ENCODE results near the gene ZNF653. TPM values are rescaled to one million over a fixed set of nuclear protein-coding genes. Genes with fewer than 3 reads are reported as not detected.

The ZNF653 gene
- polyA plus RNA-seq, 2 donors, result 6.2 to 9.2 TPM

DNA sequence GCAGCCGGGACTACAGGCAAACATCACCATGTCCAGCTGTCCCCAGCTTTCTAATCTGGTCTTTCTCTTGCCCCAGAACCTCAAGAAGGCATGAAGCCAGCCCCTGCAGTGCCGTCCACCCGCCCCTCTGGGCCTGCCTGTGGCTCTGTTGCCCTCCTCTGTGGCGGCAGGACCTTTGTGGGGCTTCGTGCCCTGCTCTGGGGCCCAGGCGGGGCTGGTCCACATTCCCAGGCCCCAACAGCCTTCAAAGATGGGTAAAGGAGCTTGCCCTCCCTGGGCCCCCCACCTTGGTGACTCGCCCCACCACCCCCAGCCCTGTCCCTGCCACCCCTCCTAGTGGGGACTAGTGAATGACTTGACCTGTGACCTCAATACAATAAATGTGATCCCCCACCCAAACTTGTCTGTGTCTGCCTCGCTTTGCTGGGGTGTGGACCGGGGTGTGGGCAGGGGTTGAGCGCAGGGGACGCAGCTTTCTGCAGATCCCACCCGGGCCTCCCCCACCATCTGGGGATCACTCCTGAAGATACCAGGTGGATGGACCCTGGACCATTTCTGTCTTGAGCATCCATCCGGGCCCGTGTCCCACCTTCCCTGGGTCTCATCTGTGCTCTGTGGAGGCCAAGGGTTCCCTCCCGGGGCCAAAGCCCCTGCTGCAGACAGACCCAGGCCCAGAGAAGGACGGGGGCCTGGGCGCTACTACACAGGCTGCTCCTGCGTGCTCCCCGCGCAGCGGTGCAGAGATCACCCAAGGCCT, 54.9 kb downstream of the ZNF653 start:
- 84 to 87% methylated on average over 21 of the region's 21 CpGs for WGBS, 2 donors

DNA sequence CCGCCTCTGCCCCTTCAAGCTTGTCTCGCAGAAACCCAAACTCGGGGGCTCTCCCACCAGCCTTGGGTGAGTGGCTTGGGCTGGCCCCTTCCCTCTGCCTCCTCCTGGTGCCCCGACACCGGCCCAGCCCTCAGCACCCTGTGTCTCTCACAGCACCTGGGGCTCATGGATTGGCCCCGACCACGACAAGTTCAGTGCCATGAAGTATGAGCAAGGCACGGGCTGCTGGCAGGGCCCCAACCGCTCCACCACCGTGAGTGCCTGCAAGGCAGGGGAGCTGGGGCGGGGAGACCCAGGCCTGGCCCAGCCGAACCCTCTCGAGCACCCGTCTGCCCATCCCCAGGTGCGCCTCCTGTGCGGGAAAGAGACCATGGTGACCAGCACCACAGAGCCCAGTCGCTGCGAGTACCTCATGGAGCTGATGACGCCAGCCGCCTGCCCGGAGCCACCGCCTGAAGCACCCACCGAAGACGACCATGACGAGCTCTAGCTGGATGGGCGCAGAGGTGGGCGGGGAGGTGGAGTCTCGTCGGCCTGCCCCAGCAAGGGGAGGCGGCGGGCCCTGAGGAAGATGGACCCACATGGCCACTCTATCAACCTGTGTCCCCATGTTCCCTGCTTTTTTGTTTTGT, 56.6 kb downstream of the ZNF653 start:
- Histone ChIP-seq H3K9me3 (ENCODE audit: control insufficient read depth in 2 of 2, insufficient read depth in 1 of 2, low read depth in 1 of 2, low read length in 1 of 2) (no peaks in the 10 kb centered on the region), H3K4me3 (ENCODE audit: low read depth in 1 of 2, low read length in 2 of 2) (no peak overlapping the region), H3K36me3 (ENCODE audit: control insufficient read depth in 2 of 2, insufficient read depth in 2 of 2, low read length in 1 of 2) (peaks cover 12 to 46% of the 10 kb centered on the region in 2 donors), H3K27ac (ENCODE audit: low read depth in 2 of 2, low read length in 1 of 2) (no peak overlapping the region), H3K27me3 (ENCODE audit: control insufficient read depth in 1 of 2, insufficient read depth in 2 of 2, low read length in 2 of 2) (no peaks in the 10 kb centered on the region), H3K4me1 (ENCODE audit: control insufficient read depth in 2 of 2, insufficient read depth in 2 of 2, low read length in 1 of 2) (no peaks in the 10 kb centered on the region)
- WGBS, 2 donors, result 93 to 94% methylated on average over 31 of the region's 31 CpGs

More for the DNA sequence above, 54.9 kb downstream of the ZNF653 start:
- Histone ChIP-seq H3K27ac (ENCODE audit: low read depth in 2 of 2, low read length in 1 of 2) (no peak overlapping the region), H3K27me3 (ENCODE audit: control insufficient read depth in 1 of 2, insufficient read depth in 2 of 2, low read length in 2 of 2) (no peaks in the 10 kb centered on the region), H3K4me1 (ENCODE audit: control insufficient read depth in 2 of 2, insufficient read depth in 2 of 2, low read length in 1 of 2) (no peaks in the 10 kb centered on the region), H3K4me3 (ENCODE audit: low read depth in 1 of 2, low read length in 2 of 2) (no peak overlapping the region), H3K9me3 (ENCODE audit: control insufficient read depth in 2 of 2, insufficient read depth in 1 of 2, low read depth in 1 of 2, low read length in 1 of 2) (no peaks in the 10 kb centered on the region), H3K36me3 (ENCODE audit: control insufficient read depth in 2 of 2, insufficient read depth in 2 of 2, low read length in 1 of 2) (peaks cover 12 to 32% of the 10 kb centered on the region in 2 donors)

- Histone ChIP-seq H3K4me1 (ENCODE audit: control insufficient read depth in 2 of 2, insufficient read depth in 2 of 2, low read length in 1 of 2) (no peaks in the 10 kb centered on the region), H3K27me3 (ENCODE audit: control insufficient read depth in 1 of 2, insufficient read depth in 2 of 2, low read length in 2 of 2) (no peaks in the 10 kb centered on the region), H3K27ac (ENCODE audit: low read depth in 2 of 2, low read length in 1 of 2) (no peak overlapping the region), H3K4me3 (ENCODE audit: low read depth in 1 of 2, low read length in 2 of 2) (no peak overlapping the region), H3K36me3 (ENCODE audit: control insufficient read depth in 2 of 2, insufficient read depth in 2 of 2, low read length in 1 of 2) (peaks cover 12 to 47% of the 10 kb centered on the region in 2 donors), H3K9me3 (ENCODE audit: control insufficient read depth in 2 of 2, insufficient read depth in 1 of 2, low read depth in 1 of 2, low read length in 1 of 2) (no peaks in the 10 kb centered on the region)
- 84 to 89% methylated on average over 13 of the region's 13 CpGs for WGBS, 2 donors
Observed at GRCh38 chr19:11448410-11448809, 57.2 kb downstream of the ZNF653 start.

DNA sequence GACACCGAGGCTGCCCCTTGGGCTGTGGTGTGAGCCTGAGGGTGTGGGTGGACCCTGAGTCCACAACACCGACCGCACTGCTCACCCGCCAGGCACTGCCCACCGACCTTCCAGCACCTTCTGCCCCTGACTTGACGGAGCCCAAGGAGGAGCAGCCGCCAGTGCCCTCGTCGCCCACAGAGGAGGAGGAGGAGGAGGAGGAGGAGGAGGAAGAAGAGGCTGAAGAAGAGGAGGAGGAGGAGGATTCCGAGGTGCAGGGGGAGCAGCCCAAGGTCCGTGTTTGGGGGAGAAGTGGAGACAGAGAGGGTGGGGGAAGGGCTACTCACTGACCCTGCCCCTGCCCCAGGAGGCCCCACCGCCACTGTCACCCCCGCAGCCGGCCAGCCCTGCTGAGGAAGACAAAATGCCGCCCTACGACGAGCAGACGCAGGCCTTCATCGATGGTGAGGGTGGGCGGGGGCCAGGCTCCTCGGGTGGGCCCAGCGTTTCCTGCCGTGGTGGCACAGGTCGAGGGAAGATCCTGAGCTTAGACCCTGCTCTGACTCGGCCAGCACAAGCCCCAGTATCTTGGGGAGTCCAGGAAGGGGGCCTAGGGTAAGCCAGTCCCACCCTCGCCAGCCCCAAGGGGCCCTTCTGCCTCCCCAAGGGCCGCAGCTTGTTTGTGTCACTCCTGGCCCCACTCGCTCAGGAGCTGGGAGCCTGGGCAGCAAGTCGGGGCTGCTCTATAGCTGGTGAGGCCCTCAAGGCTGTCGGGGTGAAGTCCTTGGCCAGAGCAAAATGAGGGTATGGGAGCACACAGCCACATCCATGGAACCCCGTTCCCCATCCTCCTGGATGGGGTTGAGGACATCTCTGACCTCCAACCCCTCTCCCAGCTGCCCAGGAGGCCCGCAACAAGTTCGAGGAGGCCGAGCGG, 58.0 kb downstream of the ZNF653 start:
- H3K9me3 ChIP-seq (ENCODE audit: control insufficient read depth in 2 of 2, insufficient read depth in 1 of 2, low read depth in 1 of 2, low read length in 1 of 2), result no peaks in the 10 kb centered on the region
- peaks cover 12 to 47% of the 10 kb centered on the region in 2 donors for H3K36me3 ChIP-seq (ENCODE audit: control insufficient read depth in 2 of 2, insufficient read depth in 2 of 2, low read length in 1 of 2)
- H3K27me3 ChIP-seq (ENCODE audit: control insufficient read depth in 1 of 2, insufficient read depth in 2 of 2, low read length in 2 of 2), result no peaks in the 10 kb centered on the region
- no peak overlapping the region for H3K27ac ChIP-seq (ENCODE audit: low read depth in 2 of 2, low read length in 1 of 2)
- no peak overlapping the region for H3K4me3 ChIP-seq (ENCODE audit: low read depth in 1 of 2, low read length in 2 of 2)
- no peaks in the 10 kb centered on the region for H3K4me1 ChIP-seq (ENCODE audit: control insufficient read depth in 2 of 2, insufficient read depth in 2 of 2, low read length in 1 of 2)
- WGBS, 2 donors, result 87 to 91% methylated on average over 32 to 35 of the region's 35 CpGs

DNA sequence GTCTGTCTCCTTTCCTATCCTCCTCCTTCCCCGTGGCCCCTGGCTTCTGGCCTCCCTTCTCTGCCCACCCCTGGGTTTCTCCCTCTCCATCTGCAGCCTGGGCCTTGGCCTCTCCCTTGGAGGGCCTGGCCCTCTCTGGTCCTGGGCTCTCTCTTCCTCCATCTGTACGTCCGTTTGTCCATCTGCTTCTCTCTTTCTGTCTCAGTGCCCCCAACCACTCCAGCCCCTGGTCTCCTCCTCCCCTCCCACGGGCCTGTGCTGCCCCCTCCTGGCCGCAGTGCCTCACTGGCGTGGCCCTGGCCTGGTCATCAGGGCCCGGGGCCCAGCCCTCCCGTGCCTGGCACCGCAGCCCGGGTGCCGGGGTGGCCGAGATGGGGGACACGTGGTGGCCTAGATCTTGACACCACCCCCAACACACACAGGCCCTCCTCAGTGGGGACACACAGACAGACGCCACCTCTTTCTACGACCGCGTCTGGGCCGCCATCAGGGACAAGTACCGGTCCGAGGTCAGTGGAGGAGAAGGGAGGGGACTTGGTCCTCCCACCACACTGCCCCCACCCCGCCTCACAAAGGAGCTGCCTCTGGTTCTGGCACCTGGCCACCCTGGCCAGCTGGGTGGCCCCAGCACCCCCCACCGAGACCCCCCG, 58.9 kb downstream of the ZNF653 start:
- 68 to 71% methylated on average over 21 to 23 of the region's 23 CpGs for WGBS, 2 donors
- no peak overlapping the region for H3K27ac ChIP-seq (ENCODE audit: low read depth in 2 of 2, low read length in 1 of 2)
- H3K36me3 ChIP-seq (ENCODE audit: control insufficient read depth in 2 of 2, insufficient read depth in 2 of 2, low read length in 1 of 2), result peaks cover 12 to 54% of the 10 kb centered on the region in 2 donors
- H3K9me3 ChIP-seq (ENCODE audit: control insufficient read depth in 2 of 2, insufficient read depth in 1 of 2, low read depth in 1 of 2, low read length in 1 of 2), result no peaks in the 10 kb centered on the region
- no peaks in the 10 kb centered on the region for H3K4me1 ChIP-seq (ENCODE audit: control insufficient read depth in 2 of 2, insufficient read depth in 2 of 2, low read length in 1 of 2)
- H3K27me3 ChIP-seq (ENCODE audit: control insufficient read depth in 1 of 2, insufficient read depth in 2 of 2, low read length in 2 of 2), result no peaks in the 10 kb centered on the region
- no peak overlapping the region for H3K4me3 ChIP-seq (ENCODE audit: low read depth in 1 of 2, low read length in 2 of 2)

- no peaks in the 10 kb centered on the region for H3K4me1 ChIP-seq (ENCODE audit: control insufficient read depth in 2 of 2, insufficient read depth in 2 of 2, low read length in 1 of 2)
- no peak overlapping the region for H3K27ac ChIP-seq (ENCODE audit: low read depth in 2 of 2, low read length in 1 of 2)
- H3K9me3 ChIP-seq (ENCODE audit: control insufficient read depth in 2 of 2, insufficient read depth in 1 of 2, low read depth in 1 of 2, low read length in 1 of 2), result no peaks in the 10 kb centered on the region
- peaks cover 12 to 59% of the 10 kb centered on the region in 2 donors for H3K36me3 ChIP-seq (ENCODE audit: control insufficient read depth in 2 of 2, insufficient read depth in 2 of 2, low read length in 1 of 2)
- 90 to 93% methylated on average over 11 to 14 of the region's 14 CpGs for WGBS, 2 donors
- H3K27me3 ChIP-seq (ENCODE audit: control insufficient read depth in 1 of 2, insufficient read depth in 2 of 2, low read length in 2 of 2), result no peaks in the 10 kb centered on the region
- no peak overlapping the region for H3K4me3 ChIP-seq (ENCODE audit: low read depth in 1 of 2, low read length in 2 of 2)
Observed at GRCh38 chr19:11446271-11446651, 59.4 kb downstream of the ZNF653 start.

- Histone ChIP-seq H3K27ac (ENCODE audit: low read depth in 2 of 2, low read length in 1 of 2) (no peak overlapping the region), H3K36me3 (ENCODE audit: control insufficient read depth in 2 of 2, insufficient read depth in 2 of 2, low read length in 1 of 2) (peaks cover 12 to 63% of the 10 kb centered on the region in 2 donors), H3K27me3 (ENCODE audit: control insufficient read depth in 1 of 2, insufficient read depth in 2 of 2, low read length in 2 of 2) (no peaks in the 10 kb centered on the region), H3K4me3 (ENCODE audit: low read depth in 1 of 2, low read length in 2 of 2) (no peak overlapping the region), H3K9me3 (ENCODE audit: control insufficient read depth in 2 of 2, insufficient read depth in 1 of 2, low read depth in 1 of 2, low read length in 1 of 2) (no peaks in the 10 kb centered on the region), H3K4me1 (ENCODE audit: control insufficient read depth in 2 of 2, insufficient read depth in 2 of 2, low read length in 1 of 2) (no peaks in the 10 kb centered on the region)
- WGBS, 2 donors, result 90 to 93% methylated on average over 13 of the region's 13 CpGs
Observed at GRCh38 chr19:11445141-11445540, 60.5 kb downstream of the ZNF653 start.

GRCh38 chr19:11444059-11444458, 61.6 kb downstream of the ZNF653 start:
- no peak overlapping the region for H3K4me3 ChIP-seq (ENCODE audit: low read depth in 1 of 2, low read length in 2 of 2)
- H3K9me3 ChIP-seq (ENCODE audit: control insufficient read depth in 2 of 2, insufficient read depth in 1 of 2, low read depth in 1 of 2, low read length in 1 of 2), result no peaks in the 10 kb centered on the region
- H3K4me1 ChIP-seq (ENCODE audit: control insufficient read depth in 2 of 2, insufficient read depth in 2 of 2, low read length in 1 of 2), result no peaks in the 10 kb centered on the region
- 52 to 62% methylated on average over 5 of the region's 5 CpGs for WGBS, 2 donors
- no peak overlapping the region for H3K27ac ChIP-seq (ENCODE audit: low read depth in 2 of 2, low read length in 1 of 2)
- peaks cover 12 to 59% of the 10 kb centered on the region in 2 donors for H3K36me3 ChIP-seq (ENCODE audit: control insufficient read depth in 2 of 2, insufficient read depth in 2 of 2, low read length in 1 of 2)
- H3K27me3 ChIP-seq (ENCODE audit: control insufficient read depth in 1 of 2, insufficient read depth in 2 of 2, low read length in 2 of 2), result no peaks in the 10 kb centered on the region

DNA sequence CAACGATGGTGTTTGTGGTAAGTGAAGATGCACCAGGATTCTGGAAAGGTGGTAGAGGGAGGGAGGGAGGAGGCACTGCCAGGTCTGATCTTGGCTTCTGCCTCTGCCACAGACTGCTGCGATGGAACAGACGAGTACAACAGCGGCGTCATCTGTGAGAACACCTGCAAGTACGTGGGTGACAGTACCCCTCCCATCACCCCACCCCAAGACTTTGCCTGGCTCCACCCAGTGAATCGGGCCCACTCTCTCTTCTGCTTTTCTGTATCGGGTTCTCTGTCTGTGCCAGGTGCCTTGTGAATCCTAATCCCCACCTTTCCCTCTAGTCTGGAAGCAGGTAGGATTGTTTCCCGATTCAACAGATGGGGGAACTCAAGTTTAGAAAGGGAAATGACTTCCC, 67.7 kb downstream of the ZNF653 start:
- H3K36me3 ChIP-seq (ENCODE audit: control insufficient read depth in 2 of 2, insufficient read depth in 2 of 2, low read length in 1 of 2), result peaks cover 0 to 31% of the 10 kb centered on the region in 2 donors
- no peaks in the 10 kb centered on the region for H3K9me3 ChIP-seq (ENCODE audit: control insufficient read depth in 2 of 2, insufficient read depth in 1 of 2, low read depth in 1 of 2, low read length in 1 of 2)
- H3K4me3 ChIP-seq (ENCODE audit: low read depth in 1 of 2, low read length in 2 of 2), result no peak overlapping the region
- 92 to 93% methylated on average over 9 of the region's 9 CpGs for WGBS, 2 donors
- H3K27ac ChIP-seq (ENCODE audit: low read depth in 2 of 2, low read length in 1 of 2), result no peak overlapping the region
- peaks cover 8 to 13% of the 10 kb centered on the region in 2 donors for H3K4me1 ChIP-seq (ENCODE audit: control insufficient read depth in 2 of 2, insufficient read depth in 2 of 2, low read length in 1 of 2)
- H3K27me3 ChIP-seq (ENCODE audit: control insufficient read depth in 1 of 2, insufficient read depth in 2 of 2, low read length in 2 of 2), result no peaks in the 10 kb centered on the region

All from esophagus (tissue), 2 donors.